IMR-90 (cell line): ENCODE results near the gene TTK. TPM values are rescaled to one million over a fixed set of nuclear protein-coding genes. Genes with fewer than 3 reads are reported as not detected.

ENCODE experiments used
- ATAC-seq: fragments of 200-7000 bp; cut with Tn5 transposase; 2 replicates; pipeline ENCODE4 v1.9.1; 2020; ENCODE audit warnings: low read depth, mild to moderate bottlenecking, moderate library complexity
- BruUV-seq: library from RNA; stranded (reverse); fragments of 400-500 nt; replicated peaks from 2 replicates; lab custom pipeline; 2021; lab: Mats Ljungman, UMichigan
- CTCF ChIA-PET: fragments of 300-600 bp; formaldehyde crosslinking; extraction: SDS; loops from one replicate; lab custom pipeline; 2021; ENCODE audit warnings: antibody characterized with exemption; lab: Yijun Ruan, JAX
- POLR2A ChIA-PET: fragments of 300-600 bp; sonication (Branson Sonifier 250); formaldehyde crosslinking; loops from one replicate; lab custom pipeline; 2022; ENCODE audit warnings: antibody characterized with exemption; ENCODE audit not compliant: unreplicated experiment; lab: Charles Lee
- DNase-seq: peaks from one replicate; pipeline ENCODE4 v3.0.0; 2013
- H2AFZ ChIP-seq: replicated peaks from 2 replicates; pipeline ENCODE3; 2013; ENCODE audit warnings: low read length, mild to moderate bottlenecking; ENCODE audit not compliant: poor library complexity
- H2AK5ac ChIP-seq: 2 replicates; pipeline ENCODE4 v1.6.1; 2013; ENCODE audit warnings: low read depth, low read length, inconsistent platforms
- H2AK9ac ChIP-seq: replicated peaks from 2 replicates; pipeline ENCODE3; 2013; ENCODE audit warnings: mild to moderate bottlenecking, low read depth, low read length, moderate library complexity; ENCODE audit not compliant: poor library complexity
- H2BK120ac ChIP-seq: 2 replicates; pipeline ENCODE4 v1.6.1; 2013; ENCODE audit warnings: low read depth, low read length, inconsistent platforms
- H2BK15ac ChIP-seq: 3 replicates; pipeline ENCODE4 v1.6.1; 2013; ENCODE audit warnings: low read depth, low read length, inconsistent platforms
- H2BK20ac ChIP-seq: 2 replicates; pipeline ENCODE4 v1.6.1; 2013; ENCODE audit warnings: low read depth, mild to moderate bottlenecking, inconsistent platforms, low read length, moderate library complexity
- H2BK5ac ChIP-seq: 2 replicates; pipeline ENCODE4 v1.6.1; 2013; ENCODE audit warnings: mild to moderate bottlenecking, low read depth, low read length, inconsistent platforms; ENCODE audit not compliant: poor library complexity, severe bottlenecking
- H3K14ac ChIP-seq: replicated peaks from 2 replicates; pipeline ENCODE4 v1.6.1; 2013; ENCODE audit warnings: low read depth, low read length, inconsistent platforms
- H3K18ac ChIP-seq: 2 replicates; pipeline ENCODE4 v1.6.1; 2013; ENCODE audit warnings: low read depth, low read length, control low read depth
- H3K23ac ChIP-seq: 2 replicates; pipeline ENCODE4 v1.6.1; 2013; ENCODE audit warnings: low read depth, low read length, inconsistent platforms
- H3K27ac ChIP-seq: 2 replicates; pipeline ENCODE4 v1.5.1; 2013; ENCODE audit warnings: mild to moderate bottlenecking, control low read depth, low read length; ENCODE audit not compliant: insufficient read depth
- H3K27me3 ChIP-seq: 2 replicates; pipeline ENCODE4 v1.6.1; 2013; ENCODE audit warnings: low read length; ENCODE audit not compliant: control insufficient read depth, insufficient read depth
- H3K36me3 ChIP-seq: 2 replicates; pipeline ENCODE4 v1.6.1; 2013; ENCODE audit warnings: low read length, mixed read lengths; ENCODE audit not compliant: control insufficient read depth, insufficient read depth
- H3K4ac ChIP-seq: 2 replicates; pipeline ENCODE4 v1.6.1; 2013; ENCODE audit warnings: low read depth, low read length, inconsistent platforms
- H3K4me1 ChIP-seq: 2 replicates; pipeline ENCODE4 v1.6.1; 2013; ENCODE audit warnings: low read length, mixed read lengths; ENCODE audit not compliant: control insufficient read depth, insufficient read depth
- H3K4me2 ChIP-seq: 2 replicates; pipeline ENCODE4 v1.6.1; 2013; ENCODE audit warnings: low read depth, mild to moderate bottlenecking, control low read depth, low read length, moderate library complexity
- H3K4me3 ChIP-seq: 2 replicates; pipeline ENCODE4 v1.5.1; 2013; ENCODE audit warnings: low read depth, mild to moderate bottlenecking, control low read depth, low read length, moderate library complexity; ENCODE audit not compliant: insufficient read depth
- H3K56ac ChIP-seq: 2 replicates; pipeline ENCODE4 v1.6.1; 2013; ENCODE audit warnings: low read length, inconsistent platforms; ENCODE audit not compliant: insufficient read depth; ENCODE audit errors: extremely low read depth
- H3K79me1 ChIP-seq, 2 experiments: 2 replicates each; pipeline ENCODE4 v1.6.1; 2013; ENCODE audit warnings: low read length in 2 of 2, inconsistent platforms in 1 of 2, low read depth in 1 of 2
- H3K9ac ChIP-seq: 2 replicates; pipeline ENCODE4 v1.6.1; 2013; ENCODE audit warnings: low read depth, low read length, control low read depth
- H3K9me1 ChIP-seq: 2 replicates; pipeline ENCODE4 v1.6.1; 2013; ENCODE audit warnings: low read length, inconsistent platforms; ENCODE audit not compliant: insufficient read depth
- H3K9me3 ChIP-seq: 2 replicates; pipeline ENCODE4 v1.6.1; 2013; ENCODE audit warnings: low read length; ENCODE audit not compliant: control insufficient read depth, insufficient read depth
- H4K20me1 ChIP-seq: 2 replicates; pipeline ENCODE4 v1.6.1; 2013; ENCODE audit warnings: low read length, inconsistent platforms; ENCODE audit not compliant: insufficient read depth
- H4K5ac ChIP-seq: 2 replicates; pipeline ENCODE4 v1.6.1; 2013; ENCODE audit warnings: mild to moderate bottlenecking, low read depth, low read length, control low read depth
- H4K8ac ChIP-seq, 2 experiments: 2 replicates each; pipeline ENCODE4 v1.6.1; 2013; ENCODE audit warnings: low read depth in 2 of 2, low read length in 2 of 2, control low read depth in 1 of 2, inconsistent platforms in 1 of 2
- H4K91ac ChIP-seq: 2 replicates; pipeline ENCODE4 v1.6.1; 2013; ENCODE audit warnings: low read depth, low read length, inconsistent platforms; ENCODE audit not compliant: insufficient read depth
- BHLHE40 ChIP-seq: fragments of 150-350 bp; IDR thresholded peaks from 2 replicates; pipeline ENCODE4 v1.6.1; 2016; ENCODE audit warnings: mild to moderate bottlenecking, low read depth, low read length
- ELK1 ChIP-seq: fragments of 150-350 bp; IDR thresholded peaks from 2 replicates; pipeline ENCODE4 v1.6.1; 2016; ENCODE audit warnings: low read depth, mild to moderate bottlenecking, low read length, moderate library complexity, borderline replicate concordance
- FOS ChIP-seq: fragments of 150-350 bp; IDR thresholded peaks from 2 replicates; pipeline ENCODE4 v1.6.1; 2016; ENCODE audit warnings: low read depth, low read length
- MXI1 ChIP-seq: IDR thresholded peaks from 2 replicates; pipeline ENCODE4 v1.6.1; 2012; ENCODE audit warnings: low read depth, mild to moderate bottlenecking, low read length, moderate library complexity, borderline replicate concordance
- NFE2L2 ChIP-seq: fragments of 150-350 bp; IDR thresholded peaks from 2 replicates; pipeline ENCODE4 v1.6.1; 2016; ENCODE audit warnings: low read depth, mild to moderate bottlenecking, low read length
- RFX5 ChIP-seq: IDR thresholded peaks from 2 replicates; pipeline ENCODE4 v1.8.0; 2012; ENCODE audit warnings: low read depth, mild to moderate bottlenecking, low read length, moderate library complexity
- WGBS, 2 experiments: methylation state at CpG; one replicate each; pipeline versions ENCODE4 v1.1.5 to v1.1.7; 2013; ENCODE audit warnings: missing lambda C conversion rate in 2 of 2; ENCODE audit not compliant: insufficient read length in 1 of 2; ENCODE audit errors: extremely low coverage in 2 of 2; 5-methylcytosine and 5-hydroxymethylcytosine counted together
- dilution Hi-C: fragments of 300-500 bp; cut with HindIII; formaldehyde crosslinking; loops from one replicate; pipeline ENCODE4 v1.14.3; 2018; ENCODE audit warnings: low sequenced_read_pairs; ENCODE audit not compliant: unreplicated experiment
- in situ Hi-C: fragments of 300-500 bp; cut with MboI; formaldehyde crosslinking; loops from 3 replicates; pipeline ENCODE4 v1.14.3; 2019; ENCODE audit warnings: low sequenced_read_pairs, inconsistent platforms, mixed read lengths
- intact Hi-C: fragments of 100-400 bp; cut with micrococcal nuclease; formaldehyde crosslinking; loops from 2 replicates; pipeline ENCODE4 v1.10.0; 2022
- polyA plus RNA-seq, 3 experiments: library from polyadenylated mRNA; depleted of rRNA; stranded (reverse); fragments of >200 nt; gene quantifications; 2 replicates each; pipeline ENCODE4 v1.2.3, GENCODE V29; 2012; ENCODE audit warnings: low replicate concordance in 1 of 3
- total RNA-seq: library from RNA; depleted of rRNA; stranded (reverse); fragments of >200 nt; gene quantifications from 2 replicates; pipeline ENCODE4 v1.2.3, GENCODE V29; 2012
- TF ChIP-seq, protein P1 (sequence below): conservative IDR thresholded peaks from 2 replicates; pipeline ENCODE4 v1.5.1; 2012; ENCODE audit warnings: mild to moderate bottlenecking, low read depth, low read length, improper control_type of control experiment

The TTK gene
- total and polyA plus RNA-seq, 2 of the 4 experiments (the other 2 are of a cell fraction): 7.5 to 21.5 TPM

DNA sequence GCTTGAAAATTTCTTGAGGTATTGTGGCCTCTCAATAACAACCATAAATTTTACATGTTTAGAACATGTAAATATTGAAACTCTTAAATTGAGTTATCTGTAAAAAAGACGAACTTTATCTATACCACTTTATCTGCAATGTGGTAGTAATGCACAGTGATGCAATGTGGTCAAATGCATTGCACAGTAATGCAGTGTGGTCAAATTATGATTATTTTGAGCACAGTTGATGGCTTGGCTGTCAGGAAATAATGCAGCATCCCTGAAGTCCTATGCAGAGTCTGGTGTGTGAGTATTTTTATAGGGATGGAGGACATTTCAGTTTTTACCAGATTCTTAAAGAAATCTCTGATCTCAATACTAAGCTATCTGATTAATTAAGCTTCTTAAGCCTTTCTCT is 5.1 kb downstream of the TTK start:
- Histone ChIP-seq H2AFZ (no peak overlapping the region), H2BK5ac (no peak overlapping the region), H2BK15ac (no peak overlapping the region), H3K4me3 (no peak overlapping the region), H2BK20ac (no peak overlapping the region), H3K9me3 (no peaks in the 10 kb centered on the region), H3K4me2 (no peak overlapping the region), H3K23ac (no peak overlapping the region), H3K18ac (no peak overlapping the region), H3K9me1 (no peaks in the 10 kb centered on the region), H3K27ac (no peak overlapping the region), H3K56ac (no peak overlapping the region), H2BK120ac (no peak overlapping the region), H4K8ac (no peak overlapping the region), H3K9ac (no peak overlapping the region), H4K20me1 (no peaks in the 10 kb centered on the region), H3K4me1 (no peaks in the 10 kb centered on the region), H2AK5ac (no peak overlapping the region), H3K14ac (no peak overlapping the region), H3K27me3 (no peaks in the 10 kb centered on the region), H4K5ac (no peak overlapping the region), H3K4ac (no peak overlapping the region), H2AK9ac (no peak overlapping the region), H3K36me3 (0 out of 2 replicates have a peak, but pooled peaks cover 1% of the 10 kb centered on the region), H3K79me1 (peaks cover 11 to 19% of the 10 kb centered on the region in 2 experiments; a peak in 3 of 4 replicates), H4K91ac (no peak overlapping the region)
- intact Hi-C loops: no loop called here
- in situ Hi-C loops: loop anchor here (10.0 kb wide), 1 partner anchor 65 kb away; the partner anchor contains the start of gene ELOVL4
- CTCF ChIA-PET: no interaction called here
- no peak for ATAC-seq
- POLR2A ChIA-PET: no interaction called here
- DNase-seq: no peak
- dilution Hi-C loops: no loop called here
- TF ChIP-seq RFX5 (no peak), NFE2L2 (no peak), MXI1 (no peak), BHLHE40 (no peak), FOS (no peak), ELK1 (no peak)
- TF ChIP-seq, protein P1, sequence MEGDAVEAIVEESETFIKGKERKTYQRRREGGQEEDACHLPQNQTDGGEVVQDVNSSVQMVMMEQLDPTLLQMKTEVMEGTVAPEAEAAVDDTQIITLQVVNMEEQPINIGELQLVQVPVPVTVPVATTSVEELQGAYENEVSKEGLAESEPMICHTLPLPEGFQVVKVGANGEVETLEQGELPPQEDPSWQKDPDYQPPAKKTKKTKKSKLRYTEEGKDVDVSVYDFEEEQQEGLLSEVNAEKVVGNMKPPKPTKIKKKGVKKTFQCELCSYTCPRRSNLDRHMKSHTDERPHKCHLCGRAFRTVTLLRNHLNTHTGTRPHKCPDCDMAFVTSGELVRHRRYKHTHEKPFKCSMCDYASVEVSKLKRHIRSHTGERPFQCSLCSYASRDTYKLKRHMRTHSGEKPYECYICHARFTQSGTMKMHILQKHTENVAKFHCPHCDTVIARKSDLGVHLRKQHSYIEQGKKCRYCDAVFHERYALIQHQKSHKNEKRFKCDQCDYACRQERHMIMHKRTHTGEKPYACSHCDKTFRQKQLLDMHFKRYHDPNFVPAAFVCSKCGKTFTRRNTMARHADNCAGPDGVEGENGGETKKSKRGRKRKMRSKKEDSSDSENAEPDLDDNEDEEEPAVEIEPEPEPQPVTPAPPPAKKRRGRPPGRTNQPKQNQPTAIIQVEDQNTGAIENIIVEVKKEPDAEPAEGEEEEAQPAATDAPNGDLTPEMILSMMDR: no peak
- no TSS peak for BruUV-seq
- no CpG with 5 or more reads among the region's 1 CpG for WGBS, 2 experiments
